Thyroid gland (tissue), 4 donors: ENCODE measurements around the gene CD99L2.

Experiments
- POLR2A ChIP-seq, 2 donors: fragments of 450-650 bp; IDR thresholded peaks; one replicate each; pipeline ENCODE4 v1.6.1; 2017; ENCODE audit warnings: antibody characterized with exemption in 2 of 2, mild to moderate bottlenecking in 2 of 2, moderate library complexity in 1 of 2
- TF ChIP-seq, protein P1 (sequence below), 6 experiments: fragments of 200-600 bp in 3 of 6; fragments of 450-650 bp in 3 of 6; sonication (generic) in 3 of 6; IDR thresholded peaks; one replicate each; pipeline ENCODE4 v1.5.1; 2016 to 2019; ENCODE audit warnings: antibody characterized with exemption in 6 of 6, mild to moderate bottlenecking in 2 of 6, inconsistent platforms in 1 of 6, moderate library complexity in 1 of 6

DNA sequence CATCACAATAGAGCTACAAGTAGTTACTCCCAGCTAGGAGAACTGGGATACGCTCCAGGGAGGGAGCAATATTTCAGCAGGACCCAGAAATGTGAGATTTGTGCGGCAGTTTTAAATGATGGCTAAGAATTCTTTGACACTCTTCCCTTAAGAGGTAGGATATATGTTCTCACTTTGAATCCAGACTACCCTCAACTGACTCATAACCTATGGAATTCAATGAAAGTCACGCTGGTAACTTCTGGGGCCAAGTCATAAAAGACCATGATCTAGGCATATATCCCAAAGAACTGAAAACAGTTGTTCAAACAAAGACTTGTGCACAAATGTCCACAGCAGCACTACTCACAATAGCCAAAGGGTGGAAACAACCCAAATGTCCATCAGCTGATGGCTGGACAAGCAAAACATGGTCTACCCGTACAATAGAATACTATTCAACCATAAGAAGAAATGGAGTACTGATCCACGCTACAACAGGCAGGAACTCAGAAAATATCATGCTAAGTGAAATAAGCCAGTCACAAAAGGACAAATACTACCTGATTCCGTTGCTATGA is 10.5 kb downstream of the CD99L2 start:
- TF ChIP-seq, protein P1, sequence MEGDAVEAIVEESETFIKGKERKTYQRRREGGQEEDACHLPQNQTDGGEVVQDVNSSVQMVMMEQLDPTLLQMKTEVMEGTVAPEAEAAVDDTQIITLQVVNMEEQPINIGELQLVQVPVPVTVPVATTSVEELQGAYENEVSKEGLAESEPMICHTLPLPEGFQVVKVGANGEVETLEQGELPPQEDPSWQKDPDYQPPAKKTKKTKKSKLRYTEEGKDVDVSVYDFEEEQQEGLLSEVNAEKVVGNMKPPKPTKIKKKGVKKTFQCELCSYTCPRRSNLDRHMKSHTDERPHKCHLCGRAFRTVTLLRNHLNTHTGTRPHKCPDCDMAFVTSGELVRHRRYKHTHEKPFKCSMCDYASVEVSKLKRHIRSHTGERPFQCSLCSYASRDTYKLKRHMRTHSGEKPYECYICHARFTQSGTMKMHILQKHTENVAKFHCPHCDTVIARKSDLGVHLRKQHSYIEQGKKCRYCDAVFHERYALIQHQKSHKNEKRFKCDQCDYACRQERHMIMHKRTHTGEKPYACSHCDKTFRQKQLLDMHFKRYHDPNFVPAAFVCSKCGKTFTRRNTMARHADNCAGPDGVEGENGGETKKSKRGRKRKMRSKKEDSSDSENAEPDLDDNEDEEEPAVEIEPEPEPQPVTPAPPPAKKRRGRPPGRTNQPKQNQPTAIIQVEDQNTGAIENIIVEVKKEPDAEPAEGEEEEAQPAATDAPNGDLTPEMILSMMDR (IDR thresholded peaks at IDR 0.05): no peak
- no peak for TF ChIP-seq POLR2A (IDR thresholded peaks at IDR 0.05)
